Activated T-cell treated with anti-CD3 and anti-CD28 coated beads for 1 hour (primary cell): ENCODE results near the gene BMPR1B.
"Not testable (repeated sequence)": the region's sequence is repeated elsewhere in the genome, so short reads cannot be mapped to it uniquely, and the experiment has no call there.

ENCODE experiments used
- DNase-seq: peaks from one replicate; pipeline ENCODE4 v3.0.0-alpha.2; 2020; ENCODE audit warnings: low read depth

BMPR1B gene

GRCh38 chr4:95038791-95039190, 281.0 kb downstream of the BMPR1B start:
- no peak for DNase-seq

GRCh38 chr4:95044324-95044837, 286.6 kb downstream of the BMPR1B start:
- no peak for DNase-seq

- no peak for DNase-seq
Measured at GRCh38 chr4:95045429-95045828, 287.7 kb downstream of the BMPR1B start.

- no peak for DNase-seq
Measured at GRCh38 chr4:95048296-95048695, 290.5 kb downstream of the BMPR1B start.

- no peak for DNase-seq
Measured at GRCh38 chr4:95049551-95050233, 291.9 kb downstream of the BMPR1B start.

GRCh38 chr4:95050980-95051701, 293.4 kb downstream of the BMPR1B start:
- DNase-seq, result no peak

GRCh38 chr4:95051702-95052020, 293.9 kb downstream of the BMPR1B start:
- DNase-seq, result no peak

GRCh38 chr4:95058991-95059390, 301.2 kb downstream of the BMPR1B start:
- DNase-seq, result no peak

GRCh38 chr4:95059663-95060062, 301.9 kb downstream of the BMPR1B start:
- DNase-seq, result no peak

- DNase-seq, result no peak
Measured at GRCh38 chr4:95061220-95061619, 303.5 kb downstream of the BMPR1B start.

- DNase-seq, result not testable (repeated sequence)
Measured at GRCh38 chr4:95061801-95062200, 304.0 kb downstream of the BMPR1B start.

- no peak for DNase-seq
Measured at GRCh38 chr4:95066050-95066449, 308.3 kb downstream of the BMPR1B start.

- DNase-seq, result no peak
Measured at GRCh38 chr4:95068401-95068800, 310.6 kb downstream of the BMPR1B start.

GRCh38 chr4:95068818-95069478, 311.2 kb downstream of the BMPR1B start:
- DNase-seq, result no peak

- no peak for DNase-seq
Measured at GRCh38 chr4:95071851-95072250, 314.1 kb downstream of the BMPR1B start.

GRCh38 chr4:95073646-95074045, 315.9 kb downstream of the BMPR1B start:
- DNase-seq, result no peak

GRCh38 chr4:95077864-95078263, 320.1 kb downstream of the BMPR1B start:
- DNase-seq, result no peak

GRCh38 chr4:95080969-95081368, 323.2 kb downstream of the BMPR1B start:
- no peak for DNase-seq

GRCh38 chr4:95084584-95084983, 326.8 kb downstream of the BMPR1B start:
- no peak for DNase-seq

- DNase-seq, result no peak
Measured at GRCh38 chr4:95085124-95085833, 327.5 kb downstream of the BMPR1B start.

GRCh38 chr4:95086551-95086950, 328.8 kb downstream of the BMPR1B start:
- no peak for DNase-seq

GRCh38 chr4:95087657-95088455, 330.1 kb downstream of the BMPR1B start:
- no peak for DNase-seq
